KOPT-K1 (cell line): Measurements from ENCODE around the gene PHACTR3.

Experiments
- H3K27ac ChIP-seq: fragments of 200-600 bp; sonication (generic); 2 replicates; pipeline ENCODE4 v1.5.1; 2016; ENCODE audit warnings: antibody characterized with exemption, mild to moderate bottlenecking, low read depth, low read length; ENCODE audit not compliant: poor library complexity, severe bottlenecking
- H3K36me3 ChIP-seq: fragments of 200-600 bp; sonication (generic); 2 replicates; pipeline ENCODE4 v1.5.1; 2017; ENCODE audit warnings: antibody characterized with exemption, mild to moderate bottlenecking, low read length, moderate library complexity; ENCODE audit not compliant: insufficient read depth
- H3K9me3 ChIP-seq: fragments of 200-600 bp; sonication (generic); 2 replicates; pipeline ENCODE4 v1.5.1; 2017; ENCODE audit warnings: antibody characterized with exemption, low read length, mild to moderate bottlenecking; ENCODE audit not compliant: insufficient read depth, poor library complexity, severe bottlenecking

The PHACTR3 gene

GRCh38 chr20:59777814-59778575 is 173.7 kb downstream of the PHACTR3 start:
- Histone ChIP-seq H3K9me3 (no peaks in the 10 kb centered on the region), H3K27ac (no peak overlapping the region), H3K36me3 (peaks cover 39% of the 10 kb centered on the region)

GRCh38 chr20:59778615-59779200 is 174.4 kb downstream of the PHACTR3 start:
- Histone ChIP-seq H3K27ac (no peak overlapping the region), H3K9me3 (no peaks in the 10 kb centered on the region), H3K36me3 (peaks cover 37% of the 10 kb centered on the region; the same call in 1 of the 2 replicates)

GRCh38 chr20:59779656-59780380 is 175.5 kb downstream of the PHACTR3 start:
- Histone ChIP-seq H3K36me3 (peaks cover 28% of the 10 kb centered on the region; the same call in 1 of the 2 replicates), H3K9me3 (no peaks in the 10 kb centered on the region), H3K27ac (no peak overlapping the region)

- no peaks in the 10 kb centered on the region for H3K9me3 ChIP-seq
- peaks cover 21% of the 10 kb centered on the region; the same call in 1 of the 2 replicates for H3K36me3 ChIP-seq
- H3K27ac ChIP-seq: no peak overlapping the region
These were observed 176.3 kb downstream of the PHACTR3 start for GRCh38 chr20:59780494-59781185.

GRCh38 chr20:59781226-59781625 is 176.9 kb downstream of the PHACTR3 start:
- Histone ChIP-seq H3K9me3 (no peaks in the 10 kb centered on the region), H3K27ac (no peak overlapping the region), H3K36me3 (peaks cover 18% of the 10 kb centered on the region; the same call in 1 of the 2 replicates)

GRCh38 chr20:59782986-59783640 is 178.8 kb downstream of the PHACTR3 start:
- Histone ChIP-seq H3K27ac (no peak overlapping the region), H3K36me3 (peaks cover 27% of the 10 kb centered on the region; the same call in 1 of the 2 replicates), H3K9me3 (no peaks in the 10 kb centered on the region)

GRCh38 chr20:59783641-59784010 is 179.3 kb downstream of the PHACTR3 start:
- Histone ChIP-seq H3K27ac (no peak overlapping the region), H3K36me3 (peaks cover 27% of the 10 kb centered on the region; the same call in 1 of the 2 replicates), H3K9me3 (no peaks in the 10 kb centered on the region)

GRCh38 chr20:59784365-59784764 is 180.0 kb downstream of the PHACTR3 start:
- no peak overlapping the region for H3K27ac ChIP-seq
- H3K9me3 ChIP-seq: no peaks in the 10 kb centered on the region
- H3K36me3 ChIP-seq: peaks cover 27% of the 10 kb centered on the region; the same call in 1 of the 2 replicates

GRCh38 chr20:59784791-59785668 is 180.7 kb downstream of the PHACTR3 start:
- H3K27ac ChIP-seq: no peak overlapping the region
- H3K9me3 ChIP-seq: no peaks in the 10 kb centered on the region
- H3K36me3 ChIP-seq: peaks cover 30% of the 10 kb centered on the region; the same call in 1 of the 2 replicates

- Histone ChIP-seq H3K36me3 (peaks cover 31% of the 10 kb centered on the region; the same call in 1 of the 2 replicates), H3K27ac (no peak overlapping the region), H3K9me3 (no peaks in the 10 kb centered on the region)
These were observed 181.3 kb downstream of the PHACTR3 start for GRCh38 chr20:59785669-59785959.

- H3K9me3 ChIP-seq: no peaks in the 10 kb centered on the region
- peaks cover 31% of the 10 kb centered on the region; the same call in 1 of the 2 replicates for H3K36me3 ChIP-seq
- no peak overlapping the region for H3K27ac ChIP-seq
These were observed 181.9 kb downstream of the PHACTR3 start for GRCh38 chr20:59785986-59786795.

GRCh38 chr20:59786801-59787537 is 182.6 kb downstream of the PHACTR3 start:
- Histone ChIP-seq H3K27ac (no peak overlapping the region), H3K9me3 (peaks cover 2% of the 10 kb centered on the region), H3K36me3 (peaks cover 32% of the 10 kb centered on the region; the same call in 1 of the 2 replicates)

- Histone ChIP-seq H3K27ac (no peak overlapping the region), H3K36me3 (peaks cover 37% of the 10 kb centered on the region)
These were observed 183.2 kb downstream of the PHACTR3 start for GRCh38 chr20:59787538-59787890.

More at GRCh38 chr20:59787538-59787890, 183.2 kb downstream of the PHACTR3 start:
- H3K9me3 ChIP-seq: peaks cover 7% of the 10 kb centered on the region
